Measurements from ENCODE around the gene XRCC5.

Gene XRCC5

GRCh38 chr2:216189410-216189809, 80.3 kb downstream of the XRCC5 start:
- TF ChIP-seq CTCF (conservative IDR thresholded peaks at IDR 0.05; ENCODE audit: low read length) = no peak
- DNase-seq (ENCODE audit: low read depth) = no peak
- no peak overlapping the region for H3K4me3 ChIP-seq (ENCODE audit: low read length)

GRCh38 chr2:216192181-216192580, 83.0 kb downstream of the XRCC5 start:
- H3K4me3 ChIP-seq (ENCODE audit: low read length) = no peak overlapping the region
- DNase-seq (ENCODE audit: low read depth) = no peak
- no peak for TF ChIP-seq CTCF (conservative IDR thresholded peaks at IDR 0.05; ENCODE audit: low read length)

- no peak for DNase-seq (ENCODE audit: low read depth)
- H3K4me3 ChIP-seq (ENCODE audit: low read length) = no peak overlapping the region
- TF ChIP-seq CTCF (conservative IDR thresholded peaks at IDR 0.05; ENCODE audit: low read length) = no peak
Measured at GRCh38 chr2:216192931-216193330, 83.8 kb downstream of the XRCC5 start.

- no peak overlapping the region for H3K4me3 ChIP-seq (ENCODE audit: low read length)
- DNase-seq (ENCODE audit: low read depth) = no peak
- TF ChIP-seq CTCF (conservative IDR thresholded peaks at IDR 0.05; ENCODE audit: low read length) = no peak
Measured at GRCh38 chr2:216194013-216194412, 84.9 kb downstream of the XRCC5 start.

GRCh38 chr2:216194561-216194960, 85.4 kb downstream of the XRCC5 start:
- no peak overlapping the region for H3K4me3 ChIP-seq (ENCODE audit: low read length)
- DNase-seq (ENCODE audit: low read depth) = no peak
- TF ChIP-seq CTCF (conservative IDR thresholded peaks at IDR 0.05; ENCODE audit: low read length) = no peak

- no peak overlapping the region for H3K4me3 ChIP-seq (ENCODE audit: low read length)
- DNase-seq (ENCODE audit: low read depth) = peak; percentile 81
- no peak for TF ChIP-seq CTCF (conservative IDR thresholded peaks at IDR 0.05; ENCODE audit: low read length)
Measured at GRCh38 chr2:216195565-216196029, 86.4 kb downstream of the XRCC5 start.

- DNase-seq (ENCODE audit: low read depth) = no peak
- H3K4me3 ChIP-seq (ENCODE audit: low read length) = no peak overlapping the region
- no peak for TF ChIP-seq CTCF (conservative IDR thresholded peaks at IDR 0.05; ENCODE audit: low read length)
Measured at GRCh38 chr2:216201692-216202306, 92.7 kb downstream of the XRCC5 start.

Measured in AG10803 (cell line).